Endodermal cell (in vitro differentiated cells): Measurements from ENCODE around the gene AHI1. TPM values are rescaled to one million over a fixed set of nuclear protein-coding genes. Genes with fewer than 3 reads are reported as not detected.

Experiments used
- DNase-seq: peaks from one replicate; pipeline ENCODE4 v3.0.0-alpha.2; 2017
- H3K27ac ChIP-seq: 2 replicates; pipeline ENCODE4 v1.5.1; 2013; ENCODE audit warnings: mild to moderate bottlenecking, low read depth, low read length, moderate library complexity
- H3K27me3 ChIP-seq: 2 replicates; pipeline ENCODE4 v1.6.1; 2013; ENCODE audit warnings: mild to moderate bottlenecking, low read length, moderate library complexity; ENCODE audit not compliant: insufficient read depth, control insufficient read depth, poor library complexity, severe bottlenecking
- H3K36me3 ChIP-seq: 2 replicates; pipeline ENCODE4 v1.7.0; 2013; ENCODE audit warnings: mild to moderate bottlenecking, low read length, moderate library complexity; ENCODE audit not compliant: control insufficient read depth, insufficient read depth
- H3K4me1 ChIP-seq: one replicate; pipeline ENCODE4 v1.7.0; 2013; ENCODE audit warnings: low read length; ENCODE audit not compliant: control insufficient read depth, insufficient read depth
- H3K4me3 ChIP-seq: 2 replicates; pipeline ENCODE4 v1.5.1; 2013; ENCODE audit warnings: mild to moderate bottlenecking, low read length, moderate library complexity
- H3K9ac ChIP-seq: 2 replicates; pipeline ENCODE4 v1.6.1; 2013; ENCODE audit warnings: mild to moderate bottlenecking, low read length, moderate library complexity; ENCODE audit not compliant: poor library complexity, severe bottlenecking; ENCODE audit errors: extremely low read depth
- H3K9me3 ChIP-seq: 2 replicates; pipeline ENCODE4 v1.6.1; 2013; ENCODE audit warnings: mild to moderate bottlenecking, low read length, moderate library complexity; ENCODE audit not compliant: control insufficient read depth
- H3K27ac Mint-ChIP-seq: 2 replicates; pipeline ENCODE4 v1.8.0; 2020; ENCODE audit warnings: mixed read lengths
- H3K27me3 Mint-ChIP-seq: 2 replicates; pipeline ENCODE4 v1.8.0; 2021; ENCODE audit warnings: mild to moderate bottlenecking, mixed read lengths; ENCODE audit not compliant: insufficient read depth
- H3K36me3 Mint-ChIP-seq: 2 replicates; pipeline ENCODE4 v1.8.0; 2020; ENCODE audit warnings: low read depth, mixed read lengths
- H3K4me1 Mint-ChIP-seq: 2 replicates; pipeline ENCODE4 v1.8.0; 2020; ENCODE audit warnings: mixed read lengths
- H3K4me3 Mint-ChIP-seq: 2 replicates; pipeline ENCODE4 v1.8.0; 2020; ENCODE audit warnings: mild to moderate bottlenecking, moderate library complexity, mixed read lengths
- H3K9me3 Mint-ChIP-seq: 2 replicates; pipeline ENCODE4 v1.8.0; 2020; ENCODE audit warnings: mild to moderate bottlenecking, mixed read lengths
- CTCF ChIP-seq: fragments of 200-600 bp; sonication (generic); conservative IDR thresholded peaks from 2 replicates; pipeline ENCODE4 v1.5.0; 2021; ENCODE audit warnings: antibody characterized with exemption, mild to moderate bottlenecking
- WGBS, 2 experiments: methylation state at CpG; one replicate each; pipeline versions ENCODE4 v1.1.5 to v1.1.7; 2013; ENCODE audit warnings: missing lambda C conversion rate in 2 of 2, mixed read lengths in 1 of 2; ENCODE audit not compliant: insufficient coverage in 1 of 2, insufficient read length in 1 of 2; 5-methylcytosine and 5-hydroxymethylcytosine counted together
- total RNA-seq, 2 donors: library from RNA; stranded (reverse); fragmentation: NEBNext Ultra II Directional in 1 of 2; extraction: Animal tissue kit (Norgen Biotek cat#: 25700) in 1 of 2; gene quantifications; 2 replicates in 1 of 2; 3 replicates in 1 of 2; pipeline ENCODE4 v1.2.1, GENCODE V29; 2021

The AHI1 gene
- total RNA-seq, 2 donors from 2014 or later, result 24.9 to 34.9 TPM

GRCh38 chr6:135505222-135505621 is 7.7 kb upstream of the AHI1 start:
- no peak for TF ChIP-seq CTCF
- Histone ChIP-seq H3K9ac (no peak overlapping the region), H3K4me3 (no peak overlapping the region), H3K27me3 (no peaks in the 10 kb centered on the region), H3K9me3 (no peaks in the 10 kb centered on the region), H3K4me1 (peaks cover 14% of the 10 kb centered on the region), H3K27ac (no peak overlapping the region), H3K36me3 (no peaks in the 10 kb centered on the region)
- Mint-ChIP-seq H3K27me3 (no peaks in the 10 kb centered on the region), H3K4me1 (peaks cover 40% of the 10 kb centered on the region), H3K27ac (peak overlapping the region; percentile 70), H3K9me3 (no peaks in the 10 kb centered on the region), H3K36me3 (no peaks in the 10 kb centered on the region), H3K4me3 (no peak overlapping the region)
- no peak for DNase-seq
- 93 to 97% methylated on average over 3 of the region's 3 CpGs for WGBS, 2 experiments

GRCh38 chr6:135504734-135505133 is 7.2 kb upstream of the AHI1 start:
- no peak for DNase-seq
- WGBS, 2 experiments, result 90 to 93% methylated on average over 3 of the region's 3 CpGs
- peaks cover 40% of the 10 kb centered on the region for H3K4me1 Mint-ChIP-seq

DNA sequence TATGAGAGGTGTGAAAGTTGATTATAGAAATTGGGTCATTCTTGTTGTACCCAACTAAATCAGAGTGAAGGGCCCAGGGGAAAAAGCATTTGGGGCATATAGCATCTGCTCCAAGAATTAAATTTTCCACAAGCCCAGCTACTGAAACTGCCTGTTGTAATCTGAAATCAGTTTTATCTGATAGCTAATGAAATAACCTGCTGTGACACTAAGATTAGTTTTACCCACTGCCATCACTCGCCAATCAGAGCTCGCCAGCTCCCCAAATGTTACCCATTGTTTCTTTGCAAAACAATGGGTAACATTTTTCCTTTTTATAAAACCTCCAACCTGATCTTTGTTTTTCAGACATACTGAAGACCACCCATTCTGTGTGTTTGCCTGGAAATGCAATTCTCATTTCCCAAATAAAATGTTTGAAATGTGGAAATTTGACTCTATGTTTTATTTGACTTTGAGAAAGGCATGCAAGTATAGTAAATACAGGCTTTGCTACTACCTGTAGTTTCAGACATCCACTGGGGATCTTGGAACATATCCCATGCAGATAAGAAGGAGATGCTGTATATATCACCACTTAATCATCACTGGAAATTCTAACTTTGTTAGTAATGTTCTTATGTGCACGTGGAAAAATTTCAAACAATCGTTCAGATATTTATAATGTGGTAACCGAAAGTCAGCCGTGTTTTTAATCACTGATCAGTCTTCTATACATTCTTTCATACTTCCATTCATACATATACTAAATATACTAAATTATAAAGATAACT is 6.3 kb upstream of the AHI1 start:
- no peak overlapping the region for H3K4me3 Mint-ChIP-seq
- Histone ChIP-seq H3K9me3 (no peaks in the 10 kb centered on the region), H3K27ac (no peak overlapping the region), H3K9ac (no peak overlapping the region), H3K36me3 (no peaks in the 10 kb centered on the region), H3K4me1 (peaks cover 14% of the 10 kb centered on the region), H3K4me3 (no peak overlapping the region), H3K27me3 (no peaks in the 10 kb centered on the region)
- peak; percentile 57 for DNase-seq
- no peaks in the 10 kb centered on the region for H3K36me3 Mint-ChIP-seq
- no peaks in the 10 kb centered on the region for H3K9me3 Mint-ChIP-seq
- TF ChIP-seq CTCF, result no peak
- no peaks in the 10 kb centered on the region for H3K27me3 Mint-ChIP-seq
- H3K4me1 Mint-ChIP-seq, result peaks cover 40% of the 10 kb centered on the region
- H3K27ac Mint-ChIP-seq, result peak overlapping the region; percentile 75
- whole genome bisulfite sequencing, 2 experiments, result 85 to 86% methylated on average over 3 to 6 of the region's 6 CpGs

More at GRCh38 chr6:135504734-135505133, 7.2 kb upstream of the AHI1 start:
- Histone ChIP-seq H3K27ac (no peak overlapping the region), H3K36me3 (no peaks in the 10 kb centered on the region), H3K4me3 (no peak overlapping the region), H3K9me3 (no peaks in the 10 kb centered on the region), H3K27me3 (no peaks in the 10 kb centered on the region), H3K4me1 (peaks cover 14% of the 10 kb centered on the region), H3K9ac (no peak overlapping the region)
- Mint-ChIP-seq H3K27me3 (no peaks in the 10 kb centered on the region), H3K36me3 (no peaks in the 10 kb centered on the region), H3K4me3 (no peak overlapping the region), H3K27ac (no peak overlapping the region), H3K9me3 (no peaks in the 10 kb centered on the region)
- TF ChIP-seq CTCF, result no peak
